Muscle of back (tissue), 13 donors: ENCODE data around the gene TXNL4B. TPM values are rescaled to one million over a fixed set of nuclear protein-coding genes. Genes with fewer than 3 reads are reported as not detected.

Source experiments
- DNase-seq, 3 donors: peaks; one replicate each; pipeline versions ENCODE4 v3.0.0 to v3.0.0-alpha.2; 2013
- long read RNA-seq, 9 donors: transcript quantifications; one replicate each; lab custom pipeline, GENCODE V29; 2026
- polyA plus RNA-seq, 10 donors: library from polyadenylated mRNA; unstranded; fragments of 120-200 nt; gene quantifications; one replicate each; pipeline ENCODE4 v1.2.1, GENCODE V29; 2013; ENCODE audit not compliant: insufficient read length in 10 of 10

TXNL4B gene
- polyA plus RNA-seq, result 10 to 100 TPM in 6 of 10 donors, 1 to 10 TPM in 4; 8.8 to 14.4 (median 10.6) TPM
- long read RNA-seq, donor 1, partial matches to known transcripts, result 0 of 5 reads
- long read RNA-seq, donor 1, other reads (novel, unspliced or antisense), result 0 of 5 reads
- long read RNA-seq, donor 2, partial matches to known transcripts, result 0 of 2 reads
- long read RNA-seq, donor 2, other reads (novel, unspliced or antisense), result 0 of 2 reads
- long read RNA-seq, donor 3, result 0 reads
- long read RNA-seq, donor 4, transcript TXNL4B-201 (4 exons, 2,556 nt), result major isoform, 5 of 5 reads
- long read RNA-seq, donor 4, partial matches to known transcripts, result 0 of 5 reads
- long read RNA-seq, donor 4, other reads (novel, unspliced or antisense), result 0 of 5 reads
- long read RNA-seq, donor 5, transcript TXNL4B-201 (4 exons, 2,556 nt), result major isoform, 8 of 13 reads
- long read RNA-seq, donor 5, partial matches to known transcripts, result 5 of 13 reads
- long read RNA-seq, donor 5, other reads (novel, unspliced or antisense), result 0 of 13 reads
- long read RNA-seq, donor 6, partial matches to known transcripts, result 0 of 17 reads
- long read RNA-seq, donor 6, other reads (novel, unspliced or antisense), result 13 of 17 reads
- long read RNA-seq, donor 7, transcript TXNL4B-201 (4 exons, 2,556 nt), result major isoform, 5 of 5 reads
- long read RNA-seq, donor 7, partial matches to known transcripts, result 0 of 5 reads
- long read RNA-seq, donor 7, other reads (novel, unspliced or antisense), result 0 of 5 reads
- long read RNA-seq, donor 8, partial matches to known transcripts, result 23 of 26 reads
- long read RNA-seq, donor 8, other reads (novel, unspliced or antisense), result 0 of 26 reads
- long read RNA-seq, donor 9, result 0 reads

DNA sequence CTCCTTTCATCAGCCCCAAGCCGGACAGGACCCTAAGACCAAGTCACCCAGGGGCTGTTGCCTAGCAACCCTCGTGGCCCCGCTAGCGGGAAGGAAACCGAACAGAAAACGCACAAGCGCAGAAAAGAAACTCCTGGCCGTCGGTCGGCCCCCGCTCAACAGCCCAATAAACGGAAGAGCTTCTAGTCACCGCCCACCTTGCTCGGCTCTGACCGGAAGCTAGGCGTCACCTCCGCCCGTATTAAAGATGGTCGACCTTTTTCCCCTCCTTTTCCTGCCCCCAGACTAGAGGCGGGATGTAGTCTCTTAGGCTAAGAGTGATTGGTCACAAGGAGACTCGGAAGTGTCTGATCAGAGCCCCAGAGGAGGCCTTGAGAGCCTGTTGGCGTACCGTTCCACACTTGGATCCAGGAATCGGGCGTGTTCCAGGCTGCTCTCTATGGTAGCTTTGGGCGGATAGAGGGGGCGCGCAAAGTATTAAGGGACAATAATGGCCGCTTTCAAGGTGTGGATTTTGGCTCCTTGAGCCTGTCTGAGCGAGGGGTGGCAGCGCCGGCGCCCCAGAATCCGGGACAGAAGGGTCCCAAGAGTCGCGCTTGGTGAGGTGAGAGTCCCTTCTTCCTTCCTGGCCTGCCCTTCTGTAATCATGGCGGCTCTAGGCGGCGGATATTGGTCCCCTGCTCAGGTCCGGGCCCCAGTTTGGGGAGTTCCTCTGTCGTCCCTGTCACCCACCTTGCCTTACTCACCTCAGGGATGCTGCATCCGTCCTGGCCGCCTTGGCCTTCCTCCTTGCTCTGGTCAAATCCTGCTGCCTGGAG, at the start of gene TXNL4B, which contains the start of gene DHX38:
TXNL4B (minus strand) TSS at position 173 of the 818 bp plus-strand sequence. CDS start 2,871 bp downstream, outside the sequence.
DHX38 (plus strand) TSS at position 400 of the 818 bp plus-strand sequence. CDS start 2,311 bp downstream, outside the sequence.
- peak; percentile 99 for DNase-seq

GRCh38 chr16:72142476-72142875, 49.1 kb upstream of the TXNL4B start:
- DNase-seq, result no peak

GRCh38 chr16:72139908-72140307, 46.5 kb upstream of the TXNL4B start:
- no peak for DNase-seq

GRCh38 chr16:72138064-72138572, 44.7 kb upstream of the TXNL4B start:
- DNase-seq, result no peak

- no peak for DNase-seq
Observed at GRCh38 chr16:72137380-72138063, 44.1 kb upstream of the TXNL4B start.

DNA sequence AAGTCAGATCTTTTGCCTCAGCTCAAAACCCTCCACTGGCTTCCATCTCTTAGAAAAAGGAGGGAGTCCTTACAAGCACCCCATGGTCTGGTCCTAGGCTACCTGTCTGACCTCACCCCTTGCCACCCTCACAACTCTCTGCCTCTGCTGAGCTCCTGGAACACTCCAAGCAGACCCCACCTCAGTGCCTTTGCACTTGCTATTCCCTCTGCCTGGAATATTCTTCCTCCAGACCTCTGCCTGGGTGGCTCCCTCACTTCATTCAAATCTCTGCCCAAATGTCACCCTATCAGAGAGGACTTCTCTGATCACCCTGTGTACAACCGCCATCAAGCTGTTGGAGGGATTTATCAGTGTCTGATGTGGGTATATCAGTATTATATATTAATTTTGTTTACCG, 41.1 kb upstream of the TXNL4B start:
- no peak for DNase-seq

GRCh38 chr16:72132726-72133125, 39.3 kb upstream of the TXNL4B start:
- DNase-seq, result no peak

GRCh38 chr16:72131036-72131435, 37.6 kb upstream of the TXNL4B start:
- no peak for DNase-seq

DNA sequence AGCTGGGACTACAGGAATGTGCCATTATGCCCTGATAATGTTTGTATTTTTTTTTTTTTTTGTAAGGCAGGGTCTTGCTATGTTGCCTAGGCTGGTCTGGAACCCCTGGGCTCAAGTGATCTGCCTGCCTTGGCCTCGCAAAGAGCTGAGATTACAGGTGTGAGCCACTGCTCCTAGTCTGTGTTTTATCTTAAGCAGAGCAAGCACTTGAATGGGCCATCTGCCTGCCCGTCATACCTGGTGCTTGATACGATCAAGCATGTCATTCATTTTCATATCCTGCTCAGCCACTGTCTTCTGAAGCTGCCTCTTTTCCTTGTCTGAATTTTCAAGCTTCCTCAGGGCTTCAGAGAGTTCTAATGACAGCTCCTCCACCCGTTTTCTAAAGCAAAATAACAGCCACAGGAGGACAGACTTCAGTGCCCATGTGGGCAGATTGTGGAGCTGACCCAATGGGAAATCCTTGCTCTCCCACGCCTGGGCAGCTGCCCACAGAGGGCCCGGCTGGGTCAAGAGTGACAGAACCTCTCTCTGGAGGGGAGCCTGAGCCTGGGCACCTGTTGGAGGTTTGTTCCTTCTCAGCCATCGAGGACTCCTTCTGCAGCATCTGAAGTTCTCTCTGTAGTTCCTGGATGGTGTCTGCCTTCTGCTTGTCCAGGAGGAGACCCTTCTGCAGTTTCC, 36.7 kb upstream of the TXNL4B start:
- no peak for DNase-seq

GRCh38 chr16:72128701-72129100, 35.3 kb upstream of the TXNL4B start:
- DNase-seq, result no peak

- no peak for DNase-seq
Observed at GRCh38 chr16:72126429-72126765, 33.0 kb upstream of the TXNL4B start.

GRCh38 chr16:72125635-72126428, 32.4 kb upstream of the TXNL4B start:
- DNase-seq, result no peak

DNA sequence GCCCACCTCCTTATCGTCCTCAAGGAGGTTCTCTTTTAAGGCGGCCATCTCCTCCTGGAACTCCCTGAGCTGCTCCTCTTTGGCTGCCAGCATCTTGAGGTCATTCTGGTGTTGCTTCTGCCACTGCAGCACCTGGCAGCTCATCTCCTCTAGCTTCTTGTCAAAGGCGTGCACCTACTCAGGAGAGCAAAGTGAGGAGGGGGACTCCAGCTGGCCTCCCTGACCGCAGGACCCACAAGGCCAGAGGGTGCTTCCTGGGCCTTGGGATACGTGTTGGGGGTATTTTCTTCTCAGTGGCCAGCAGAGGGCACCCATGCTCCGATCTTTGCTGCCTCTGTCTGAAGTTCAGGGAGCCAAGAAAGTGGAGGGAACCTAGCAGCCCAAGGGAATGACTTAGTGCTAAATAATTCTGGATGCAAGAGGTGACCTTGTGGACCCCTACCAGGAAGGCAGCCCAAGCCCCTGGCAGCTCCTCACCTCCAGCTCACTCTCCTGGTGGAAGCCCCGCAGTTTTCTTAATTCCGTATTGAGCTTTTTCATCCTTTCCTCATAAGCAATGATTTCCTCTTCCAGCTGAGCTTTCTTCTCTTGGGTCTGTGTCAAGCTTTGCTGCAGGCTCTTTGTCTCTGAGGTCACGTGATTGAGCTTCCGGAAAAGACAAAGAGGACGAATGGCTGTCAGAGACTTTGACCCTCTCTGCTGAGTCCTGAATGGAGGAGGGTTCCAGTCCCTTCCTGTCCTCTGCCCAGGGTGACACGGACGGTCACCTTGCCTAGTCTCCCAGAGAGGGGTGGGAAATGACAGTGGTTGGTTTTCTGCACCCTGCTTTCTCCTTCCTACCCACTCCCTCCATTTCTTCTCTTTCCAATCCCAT, 31.6 kb upstream of the TXNL4B start:
- peak; percentile 52 to 88 (median 75) for DNase-seq

DNA sequence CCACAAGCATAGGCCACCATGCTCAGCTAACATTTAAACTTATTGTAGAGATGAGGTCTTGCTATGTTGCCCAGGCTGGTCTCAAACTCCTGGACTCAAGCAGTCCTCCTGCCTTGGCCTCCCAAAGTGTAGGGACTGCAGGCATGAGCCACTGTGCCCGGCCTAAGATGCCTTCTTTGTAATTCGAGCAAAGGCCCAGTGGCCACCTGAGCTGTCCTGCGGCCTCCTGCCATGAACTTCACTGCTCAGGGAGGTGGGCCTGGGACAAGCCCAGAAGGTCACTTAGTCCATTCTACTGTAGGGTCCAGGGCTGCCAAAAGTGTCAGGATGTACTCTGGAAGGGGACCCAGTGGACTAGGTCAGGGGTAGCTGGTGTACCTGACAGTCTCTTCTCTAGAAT, 30.7 kb upstream of the TXNL4B start:
- no peak for DNase-seq

DNA sequence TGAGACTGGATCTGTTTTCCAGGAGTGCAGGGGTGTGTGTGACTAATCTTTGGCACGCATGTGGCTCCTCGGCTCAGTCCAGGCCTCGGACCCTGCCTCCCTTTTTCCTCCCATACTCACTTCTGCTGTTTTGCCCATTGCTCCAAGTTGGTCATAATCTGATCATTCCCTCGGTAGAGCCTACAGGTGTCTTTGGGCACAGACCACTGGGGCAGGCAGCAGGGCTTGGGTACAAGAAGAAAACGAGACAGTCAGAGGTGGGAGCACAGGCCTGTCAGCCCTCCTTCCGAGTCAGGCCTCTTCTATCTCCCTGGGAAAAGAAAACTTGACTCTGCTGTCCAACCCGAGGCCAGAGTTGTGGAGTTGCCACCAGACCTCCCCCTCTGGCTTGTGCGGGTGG, 30.0 kb upstream of the TXNL4B start:
- DNase-seq, result no peak

- no peak for DNase-seq
Observed at GRCh38 chr16:72122916-72123315, 29.5 kb upstream of the TXNL4B start.

DNA sequence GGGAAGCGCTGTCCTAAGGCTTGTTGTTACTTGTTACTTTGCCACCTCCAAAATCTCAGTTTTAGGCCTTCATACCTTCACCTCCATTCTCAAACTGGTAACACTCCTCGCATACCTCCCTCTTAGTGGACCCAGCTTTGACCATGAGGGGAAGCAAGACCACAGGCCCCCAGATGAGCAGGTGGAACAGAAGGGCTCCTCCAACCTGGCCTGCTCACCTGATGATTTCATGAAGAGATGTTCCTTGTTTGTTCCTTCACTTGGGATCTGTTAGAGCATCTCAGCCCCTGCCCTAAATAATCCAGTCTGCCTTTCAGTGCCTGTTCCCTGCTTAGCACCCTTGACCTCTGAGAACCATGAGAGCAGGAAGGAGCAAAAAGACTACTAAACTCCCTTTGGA, 28.9 kb upstream of the TXNL4B start:
- no peak for DNase-seq

DNA sequence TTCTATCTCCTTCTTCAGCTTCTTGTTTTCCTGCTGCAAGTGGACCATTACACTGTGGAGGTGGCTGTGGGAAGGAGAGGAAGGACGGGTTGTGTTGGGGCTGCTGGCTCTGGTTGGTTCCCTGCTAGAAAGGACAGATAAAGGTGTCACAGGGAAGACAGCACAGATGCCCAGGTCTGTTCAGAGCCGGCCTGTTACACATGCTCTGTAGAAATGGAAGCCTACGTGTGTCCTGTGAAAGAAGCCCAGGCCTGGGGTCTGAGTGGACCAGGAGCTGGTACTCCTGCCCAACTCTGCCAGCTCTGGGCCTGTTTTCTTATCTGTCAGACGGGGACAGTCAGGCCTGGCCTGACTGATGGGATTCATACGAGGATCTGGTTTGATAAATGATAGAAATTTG, 26.6 kb upstream of the TXNL4B start:
- DNase-seq, result no peak

DNA sequence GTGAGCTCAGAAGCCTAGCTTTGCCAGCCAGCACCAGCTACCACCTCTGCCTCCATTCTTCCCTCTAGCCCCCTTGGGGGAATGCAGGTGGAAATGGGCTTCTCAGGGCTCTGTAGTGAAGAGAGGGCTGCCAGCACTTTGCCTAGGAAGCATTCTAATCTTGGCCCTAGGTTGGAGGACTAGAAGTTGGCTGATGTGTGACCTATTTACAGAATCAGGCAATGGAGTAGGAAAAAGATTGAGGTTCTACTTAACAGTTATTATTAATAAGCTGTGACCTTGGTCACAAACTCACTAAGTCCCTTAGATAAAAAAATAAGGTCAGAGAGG, 20.2 kb upstream of the TXNL4B start:
- no peak for DNase-seq
